ENCODE measurements around the gene TBX10.
"Not testable (repeated sequence)": the region's sequence is repeated elsewhere in the genome, so short reads cannot be mapped to it uniquely, and the experiment has no call there.

Gene TBX10

GRCh38 chr11:67644472-67645418 is 5.2 kb upstream of the TBX10 start:
- DNase-seq = no peak

DNA sequence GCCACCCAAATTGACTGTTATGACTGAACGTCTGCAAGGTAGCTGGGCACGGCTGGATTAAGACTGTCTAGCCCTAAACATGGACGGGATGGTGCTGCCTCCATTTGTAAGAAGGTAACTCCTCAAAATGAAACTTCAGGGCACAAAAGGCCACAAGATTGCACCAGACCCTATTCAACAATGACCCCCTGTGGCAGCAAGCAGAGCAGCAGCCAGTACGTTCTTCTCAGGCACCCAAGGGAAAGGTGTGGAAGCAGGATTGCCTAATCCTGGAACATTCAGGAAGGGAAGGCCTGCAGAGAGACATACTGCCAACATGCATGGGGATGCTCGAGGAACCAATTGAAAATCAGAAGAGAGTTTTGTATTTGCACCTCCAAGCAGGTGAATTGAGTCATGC is 4.5 kb upstream of the TBX10 start:
- no peak for DNase-seq

GRCh38 chr11:67642173-67643120 is 2.9 kb upstream of the TBX10 start:
- DNase-seq = no peak

DNA sequence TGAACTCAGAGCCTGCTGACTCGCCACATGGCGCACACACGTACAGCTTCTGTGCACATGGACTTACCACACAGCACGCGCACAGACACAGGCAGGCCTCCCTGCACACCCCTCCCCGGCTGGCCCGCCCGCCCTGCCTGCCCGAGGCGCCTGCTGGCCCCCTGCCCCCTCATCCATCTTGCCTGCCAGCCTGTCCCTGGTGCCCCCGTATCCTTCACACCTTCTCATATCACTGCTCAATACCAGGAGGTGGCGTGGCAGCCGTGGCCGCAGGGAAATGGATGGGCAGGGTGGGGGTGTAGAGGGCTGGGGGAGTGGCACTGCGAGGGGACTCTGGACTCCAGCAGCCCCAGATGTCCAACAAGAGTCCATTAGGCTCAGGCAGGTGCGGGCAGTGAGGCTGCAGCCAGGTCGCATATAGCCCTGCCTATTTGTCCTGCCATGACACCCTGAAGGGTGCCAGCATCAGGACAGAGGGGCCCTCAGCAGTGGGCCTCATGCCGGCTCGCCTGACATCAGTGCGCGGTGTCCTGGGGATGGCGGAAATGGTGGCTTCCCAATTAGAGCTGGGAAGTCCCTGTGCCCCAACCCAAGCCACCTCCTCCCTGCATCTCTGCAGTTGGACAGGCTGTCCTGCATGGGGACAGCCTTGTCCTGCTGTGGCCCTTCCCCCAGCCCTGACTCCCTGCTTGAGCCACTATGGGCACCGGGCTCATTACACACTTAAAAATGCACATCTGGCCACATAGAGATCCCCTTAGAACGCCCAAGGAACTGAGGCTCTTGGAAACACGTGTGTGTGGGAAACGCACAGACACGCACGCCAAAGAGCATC is 2.0 kb upstream of the TBX10 start:
- DNase-seq = no peak

- DNase-seq = no peak
Measured at GRCh38 chr11:67640758-67641337, 1.3 kb upstream of the TBX10 start.

- peak; percentile 54 for DNase-seq
Measured at GRCh38 chr11:67640021-67640757, 626 bp upstream of the TBX10 start.

GRCh38 chr11:67638535-67639437 is 777 bp downstream of the TBX10 start:
- no peak for DNase-seq

- DNase-seq = not testable (repeated sequence)
Measured at GRCh38 chr11:67637441-67637840, 2.1 kb downstream of the TBX10 start.

- DNase-seq = peak; percentile 34
Measured at GRCh38 chr11:67636962-67637361, 2.6 kb downstream of the TBX10 start.

- no peak for DNase-seq
Measured at GRCh38 chr11:67635231-67635521, 4.4 kb downstream of the TBX10 start.

DNA sequence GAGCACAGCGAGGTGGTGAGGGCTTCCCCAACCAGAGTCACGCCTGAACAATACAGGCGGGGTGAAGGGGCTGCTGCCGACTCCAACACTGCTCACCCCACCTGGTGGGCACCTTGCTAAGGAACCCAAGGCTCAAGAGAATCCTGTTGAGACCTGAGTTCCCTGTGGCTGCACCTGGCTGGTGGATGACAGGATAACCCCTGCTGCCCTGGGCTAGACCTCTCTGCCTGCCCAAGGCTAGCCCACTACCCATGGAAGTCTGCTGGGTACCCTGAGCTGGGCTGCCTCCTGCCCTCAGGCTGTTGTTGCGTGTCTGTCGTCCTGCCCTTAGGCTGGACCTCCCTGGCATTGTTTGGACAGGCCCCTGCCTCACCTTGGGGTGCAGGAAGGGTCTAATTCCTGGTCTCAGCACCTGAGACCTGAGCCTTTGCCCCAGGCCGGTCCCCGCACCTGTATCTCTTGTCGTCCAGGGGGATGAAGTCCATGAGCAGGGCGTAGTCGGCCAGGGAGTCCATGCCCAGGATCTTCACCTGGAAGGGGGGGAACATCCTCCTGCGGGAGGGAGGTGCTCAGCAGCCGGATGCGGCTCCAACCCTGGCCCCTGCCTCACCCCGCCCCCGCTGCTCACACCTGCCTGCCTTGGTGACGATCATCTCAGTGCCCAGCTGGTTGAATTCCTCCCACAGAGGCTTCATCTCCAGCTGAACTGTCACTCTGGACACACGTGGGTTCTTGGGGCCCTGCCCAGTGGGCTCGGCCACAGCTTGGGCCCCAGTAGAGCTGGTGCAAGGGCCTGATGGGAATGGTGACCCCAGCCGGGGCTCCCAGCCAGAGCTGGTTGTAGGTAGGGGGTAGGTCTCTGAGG is 5.0 kb downstream of the TBX10 start:
- no peak for DNase-seq

- no peak for DNase-seq
Measured at GRCh38 chr11:67633758-67634365, 5.7 kb downstream of the TBX10 start.

- DNase-seq = no peak
Measured at GRCh38 chr11:67632982-67633755, 6.4 kb downstream of the TBX10 start.

GRCh38 chr11:67632175-67632981 is 7.2 kb downstream of the TBX10 start:
- no peak for DNase-seq

DNA sequence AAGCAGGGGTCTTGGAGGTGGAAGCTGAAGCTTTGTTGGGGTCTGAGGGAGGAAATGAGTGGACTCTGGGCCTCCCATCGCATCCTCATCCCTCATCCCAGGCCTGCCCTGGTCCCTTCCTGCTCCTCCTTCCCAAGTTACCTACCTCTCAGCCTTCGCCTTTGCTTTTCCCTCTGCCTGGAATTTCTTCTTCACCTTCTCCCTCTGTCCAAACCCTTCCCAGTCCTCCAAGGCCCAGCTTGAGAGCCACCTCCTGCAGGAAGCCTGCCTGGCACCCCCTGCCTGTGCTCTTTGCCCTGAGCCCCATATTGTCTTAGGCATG is 7.7 kb downstream of the TBX10 start:
- DNase-seq = no peak

DNA sequence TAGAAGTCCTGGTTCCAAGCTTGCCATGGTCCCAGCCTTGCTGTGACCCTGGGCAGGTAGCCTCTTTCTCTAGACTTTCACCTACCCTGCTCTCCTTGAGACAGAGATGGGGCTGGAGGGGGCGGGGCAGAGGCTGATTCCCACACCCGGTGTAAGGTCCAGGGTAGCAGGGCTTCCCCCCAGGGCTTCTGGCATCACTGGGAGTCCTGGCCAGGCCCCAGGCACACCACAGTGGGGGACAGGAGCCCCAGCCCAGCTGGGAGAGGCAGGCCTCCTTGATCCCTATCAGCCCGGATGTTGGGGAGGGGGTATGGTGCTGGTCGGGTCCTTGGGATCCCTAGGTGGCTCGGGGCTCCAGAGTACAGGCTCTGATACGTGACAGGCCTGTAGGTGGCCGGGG is 8.2 kb downstream of the TBX10 start:
- no peak for DNase-seq

DNA sequence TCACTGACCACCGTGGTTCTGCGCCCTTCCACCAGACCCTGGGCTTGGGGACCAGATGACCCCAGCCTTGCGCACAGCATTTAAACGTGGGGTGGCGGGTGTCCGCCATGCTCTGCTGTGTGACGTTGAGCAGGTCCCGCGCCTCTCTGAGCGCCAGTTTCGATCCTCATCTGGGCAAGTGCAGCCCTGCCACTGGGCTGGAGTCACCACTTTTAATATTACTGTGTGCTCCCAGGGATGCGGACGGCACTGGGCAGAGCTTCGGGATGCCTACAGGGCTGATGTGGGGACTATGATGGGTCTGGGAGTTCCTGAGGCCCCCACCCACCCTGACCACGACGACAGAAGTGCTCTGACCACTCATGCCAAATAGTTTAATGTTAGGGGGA is 8.6 kb downstream of the TBX10 start:
- DNase-seq = no peak
